ENCODE results near the gene PSMD3.

DNA sequence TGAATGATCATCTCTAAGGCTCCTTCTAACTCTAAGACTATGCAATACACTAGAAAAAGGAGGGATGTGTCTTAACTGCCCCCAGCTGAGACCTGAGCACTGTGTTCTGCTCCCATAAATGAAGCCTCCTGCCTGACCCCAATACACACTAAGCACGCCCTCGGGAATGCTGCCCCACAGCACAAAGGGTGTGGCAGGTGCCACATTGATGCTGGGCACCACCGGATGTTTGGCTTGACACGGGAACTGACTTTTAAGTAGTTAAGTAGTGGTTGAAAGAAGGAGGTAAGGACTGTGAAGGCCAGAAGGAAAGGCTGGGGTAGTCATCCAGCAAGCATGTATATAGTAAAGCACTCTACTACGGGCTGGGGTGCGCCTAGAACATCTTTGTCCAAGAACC lies 13.8 kb upstream of the PSMD3 start:
- TF ChIP-seq, protein P1, sequence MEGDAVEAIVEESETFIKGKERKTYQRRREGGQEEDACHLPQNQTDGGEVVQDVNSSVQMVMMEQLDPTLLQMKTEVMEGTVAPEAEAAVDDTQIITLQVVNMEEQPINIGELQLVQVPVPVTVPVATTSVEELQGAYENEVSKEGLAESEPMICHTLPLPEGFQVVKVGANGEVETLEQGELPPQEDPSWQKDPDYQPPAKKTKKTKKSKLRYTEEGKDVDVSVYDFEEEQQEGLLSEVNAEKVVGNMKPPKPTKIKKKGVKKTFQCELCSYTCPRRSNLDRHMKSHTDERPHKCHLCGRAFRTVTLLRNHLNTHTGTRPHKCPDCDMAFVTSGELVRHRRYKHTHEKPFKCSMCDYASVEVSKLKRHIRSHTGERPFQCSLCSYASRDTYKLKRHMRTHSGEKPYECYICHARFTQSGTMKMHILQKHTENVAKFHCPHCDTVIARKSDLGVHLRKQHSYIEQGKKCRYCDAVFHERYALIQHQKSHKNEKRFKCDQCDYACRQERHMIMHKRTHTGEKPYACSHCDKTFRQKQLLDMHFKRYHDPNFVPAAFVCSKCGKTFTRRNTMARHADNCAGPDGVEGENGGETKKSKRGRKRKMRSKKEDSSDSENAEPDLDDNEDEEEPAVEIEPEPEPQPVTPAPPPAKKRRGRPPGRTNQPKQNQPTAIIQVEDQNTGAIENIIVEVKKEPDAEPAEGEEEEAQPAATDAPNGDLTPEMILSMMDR (optimal IDR thresholded peaks at IDR 0.05 in 1 of 3, IDR thresholded peaks at IDR 0.05 in 1 of 3, conservative IDR thresholded peaks at IDR 0.05 in 1 of 3; ENCODE audit: extremely low read depth in 1 of 3, insufficient read depth in 2 of 3, low read length in 3 of 3): no peak
- TF ChIP-seq EZH2 (IDR thresholded peaks at IDR 0.05; ENCODE audit: low read length): no peak
